ENCODE results near the gene ZDHHC14.

DNA sequence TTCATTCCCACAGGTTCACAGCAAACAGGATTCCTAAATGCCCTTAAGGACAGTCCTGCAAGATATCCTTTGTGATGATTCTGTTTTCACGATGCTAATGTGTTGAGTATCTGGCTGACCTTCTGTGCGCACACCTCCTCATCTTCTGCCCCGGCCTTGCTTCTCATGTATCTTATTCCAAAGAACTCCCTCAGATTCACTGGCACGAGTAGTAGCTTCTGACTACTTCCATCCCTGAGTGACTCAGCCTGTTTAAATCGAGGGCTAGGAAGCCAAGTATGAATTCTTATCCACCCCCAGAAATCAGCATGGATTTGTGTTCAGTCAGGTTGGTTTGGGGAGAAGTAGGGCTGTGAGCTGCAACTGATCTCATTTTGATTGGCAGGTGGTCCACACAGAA is 251.8 kb downstream of the ZDHHC14 start:
- TF ChIP-seq, protein P1, sequence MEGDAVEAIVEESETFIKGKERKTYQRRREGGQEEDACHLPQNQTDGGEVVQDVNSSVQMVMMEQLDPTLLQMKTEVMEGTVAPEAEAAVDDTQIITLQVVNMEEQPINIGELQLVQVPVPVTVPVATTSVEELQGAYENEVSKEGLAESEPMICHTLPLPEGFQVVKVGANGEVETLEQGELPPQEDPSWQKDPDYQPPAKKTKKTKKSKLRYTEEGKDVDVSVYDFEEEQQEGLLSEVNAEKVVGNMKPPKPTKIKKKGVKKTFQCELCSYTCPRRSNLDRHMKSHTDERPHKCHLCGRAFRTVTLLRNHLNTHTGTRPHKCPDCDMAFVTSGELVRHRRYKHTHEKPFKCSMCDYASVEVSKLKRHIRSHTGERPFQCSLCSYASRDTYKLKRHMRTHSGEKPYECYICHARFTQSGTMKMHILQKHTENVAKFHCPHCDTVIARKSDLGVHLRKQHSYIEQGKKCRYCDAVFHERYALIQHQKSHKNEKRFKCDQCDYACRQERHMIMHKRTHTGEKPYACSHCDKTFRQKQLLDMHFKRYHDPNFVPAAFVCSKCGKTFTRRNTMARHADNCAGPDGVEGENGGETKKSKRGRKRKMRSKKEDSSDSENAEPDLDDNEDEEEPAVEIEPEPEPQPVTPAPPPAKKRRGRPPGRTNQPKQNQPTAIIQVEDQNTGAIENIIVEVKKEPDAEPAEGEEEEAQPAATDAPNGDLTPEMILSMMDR (IDR thresholded peaks at IDR 0.05): no peak
- TF ChIP-seq POLR2A (IDR thresholded peaks at IDR 0.05): no peak
